Keratinocyte (primary cell): ENCODE data around the gene SEPHS2.

Experiments
- CTCF ChIP-seq, 3 experiments: IDR thresholded peaks in 1 of 3; conservative IDR thresholded peaks in 1 of 3; optimal IDR thresholded peaks in 1 of 3; 2 replicates in 2 of 3; 3 replicates in 1 of 3; pipeline versions ENCODE3 to v1.5.1; 2011; ENCODE audit warnings: low read length in 3 of 3, mild to moderate bottlenecking in 3 of 3, moderate library complexity in 2 of 3, control low read depth in 1 of 3, inconsistent platforms in 1 of 3; ENCODE audit not compliant: insufficient read depth in 2 of 3; ENCODE audit errors: extremely low read depth in 1 of 3
- EZH2 ChIP-seq: IDR thresholded peaks from one replicate; pipeline ENCODE4 v1.6.1; 2012; ENCODE audit warnings: inconsistent platforms, mild to moderate bottlenecking, low read length, moderate library complexity

- no peak for TF ChIP-seq CTCF (optimal IDR thresholded peaks at IDR 0.05 in 1 of 3, IDR thresholded peaks at IDR 0.05 in 1 of 3, conservative IDR thresholded peaks at IDR 0.05 in 1 of 3; ENCODE audit: extremely low read depth in 1 of 3, insufficient read depth in 2 of 3, low read length in 3 of 3)
- no peak for TF ChIP-seq EZH2
These were observed 17.6 kb downstream of the SEPHS2 start for GRCh38 chr16:30428055-30428454.
